ENCODE results near the gene LZTR1.

The LZTR1 gene

GRCh38 chr22:20992456-20993303, 10.6 kb downstream of the LZTR1 start:
- no peak for TF ChIP-seq GATA2 (IDR thresholded peaks at IDR 0.05; ENCODE audit: low read depth, low read length)
- TF ChIP-seq GATA3 (IDR thresholded peaks at IDR 0.05; ENCODE audit: low read depth, low read length): no peak

GRCh38 chr22:20993304-20994127, 11.4 kb downstream of the LZTR1 start:
- no peak for TF ChIP-seq GATA2 (IDR thresholded peaks at IDR 0.05; ENCODE audit: low read depth, low read length)
- TF ChIP-seq GATA3 (IDR thresholded peaks at IDR 0.05; ENCODE audit: low read depth, low read length): no peak

- no peak for TF ChIP-seq GATA2 (IDR thresholded peaks at IDR 0.05; ENCODE audit: low read depth, low read length)
- TF ChIP-seq GATA3 (IDR thresholded peaks at IDR 0.05; ENCODE audit: low read depth, low read length): no peak
These were observed 12.2 kb downstream of the LZTR1 start for GRCh38 chr22:20994128-20994901.

- TF ChIP-seq GATA2 (IDR thresholded peaks at IDR 0.05; ENCODE audit: low read depth, low read length): no peak
- no peak for TF ChIP-seq GATA3 (IDR thresholded peaks at IDR 0.05; ENCODE audit: low read depth, low read length)
These were observed 12.8 kb downstream of the LZTR1 start for GRCh38 chr22:20994902-20995241.

- TF ChIP-seq GATA3 (IDR thresholded peaks at IDR 0.05; ENCODE audit: low read depth, low read length) (no peak), GATA2 (IDR thresholded peaks at IDR 0.05; ENCODE audit: low read depth, low read length) (no peak)
These were observed 13.4 kb downstream of the LZTR1 start for GRCh38 chr22:20995329-20996030.

- TF ChIP-seq GATA2 (IDR thresholded peaks at IDR 0.05; ENCODE audit: low read depth, low read length) (no peak), GATA3 (IDR thresholded peaks at IDR 0.05; ENCODE audit: low read depth, low read length) (no peak)
These were observed 13.9 kb downstream of the LZTR1 start for GRCh38 chr22:20996031-20996410.

GRCh38 chr22:20996598-20997535, 14.8 kb downstream of the LZTR1 start:
- no peak for TF ChIP-seq GATA3 (IDR thresholded peaks at IDR 0.05; ENCODE audit: low read depth, low read length)
- no peak for TF ChIP-seq GATA2 (IDR thresholded peaks at IDR 0.05; ENCODE audit: low read depth, low read length)

- no peak for TF ChIP-seq GATA3 (IDR thresholded peaks at IDR 0.05; ENCODE audit: low read depth, low read length)
- no peak for TF ChIP-seq GATA2 (IDR thresholded peaks at IDR 0.05; ENCODE audit: low read depth, low read length)
These were observed 15.6 kb downstream of the LZTR1 start for GRCh38 chr22:20997536-20998257.

- no peak for TF ChIP-seq GATA3 (IDR thresholded peaks at IDR 0.05; ENCODE audit: low read depth, low read length)
- no peak for TF ChIP-seq GATA2 (IDR thresholded peaks at IDR 0.05; ENCODE audit: low read depth, low read length)
These were observed 16.6 kb downstream of the LZTR1 start for GRCh38 chr22:20998411-20999336.

- TF ChIP-seq GATA3 (IDR thresholded peaks at IDR 0.05; ENCODE audit: low read depth, low read length): no peak
- TF ChIP-seq GATA2 (IDR thresholded peaks at IDR 0.05; ENCODE audit: low read depth, low read length): no peak
These were observed 17.5 kb downstream of the LZTR1 start for GRCh38 chr22:20999350-21000206.

Data from SH-SY5Y (cell line).